Trophoblast cell (in vitro differentiated cells and primary cell): Measurements from ENCODE around the gene ITGAE.

Experiments used
- DNase-seq, 2 donors: peaks; one replicate each; pipeline ENCODE4 v3.0.0-alpha.2; 2016
- H2AFZ ChIP-seq: 2 replicates; pipeline ENCODE4 v1.6.1; 2013; ENCODE audit warnings: low read length, moderate library complexity, mild to moderate bottlenecking; ENCODE audit not compliant: insufficient read depth, poor library complexity
- H2AK5ac ChIP-seq: 2 replicates; pipeline ENCODE4 v1.6.1; 2013; ENCODE audit warnings: mild to moderate bottlenecking, low read length
- H2BK120ac ChIP-seq: 2 replicates; pipeline ENCODE4 v1.6.1; 2013; ENCODE audit warnings: low read length, mild to moderate bottlenecking, moderate library complexity; ENCODE audit not compliant: insufficient read depth, poor library complexity
- H2BK12ac ChIP-seq: 2 replicates; pipeline ENCODE4 v1.6.1; 2013; ENCODE audit warnings: mild to moderate bottlenecking, low read length, moderate library complexity
- H2BK5ac ChIP-seq: 2 replicates; pipeline ENCODE4 v1.6.1; 2013; ENCODE audit warnings: low read length, low read depth, moderate library complexity, mild to moderate bottlenecking; ENCODE audit not compliant: poor library complexity
- H3K14ac ChIP-seq: 2 replicates; pipeline ENCODE4 v1.6.1; 2013; ENCODE audit warnings: mild to moderate bottlenecking, low read length
- H3K18ac ChIP-seq: 2 replicates; pipeline ENCODE4 v1.6.1; 2013; ENCODE audit warnings: mild to moderate bottlenecking, low read length
- H3K23ac ChIP-seq: 2 replicates; pipeline ENCODE4 v1.6.1; 2013; ENCODE audit warnings: low read length
- H3K27ac ChIP-seq: 2 replicates; pipeline ENCODE4 v1.5.1; 2013; ENCODE audit warnings: low read depth, mild to moderate bottlenecking, inconsistent platforms, low read length, moderate library complexity
- H3K27me3 ChIP-seq: 2 replicates; pipeline ENCODE4 v1.6.1; 2013; ENCODE audit warnings: inconsistent platforms, mild to moderate bottlenecking, low read length, moderate library complexity; ENCODE audit not compliant: insufficient read depth
- H3K36me3 ChIP-seq, 2 experiments: 1 replicate in 1 of 2; 2 replicates in 1 of 2; pipeline ENCODE4 v1.6.1; 2013; ENCODE audit warnings: low read length in 2 of 2, mild to moderate bottlenecking in 2 of 2, moderate library complexity in 1 of 2; ENCODE audit not compliant: insufficient read depth in 2 of 2, control insufficient read depth in 1 of 2
- H3K4ac ChIP-seq: 2 replicates; pipeline ENCODE4 v1.6.1; 2013; ENCODE audit warnings: low read depth, mild to moderate bottlenecking, low read length, moderate library complexity
- H3K4me1 ChIP-seq, 2 experiments: 1 replicate in 1 of 2; 2 replicates in 1 of 2; pipeline ENCODE4 v1.6.1; 2013; ENCODE audit warnings: low read length in 2 of 2, mild to moderate bottlenecking in 2 of 2, moderate library complexity in 1 of 2; ENCODE audit not compliant: insufficient read depth in 2 of 2, control insufficient read depth in 1 of 2
- H3K4me2 ChIP-seq: 2 replicates; pipeline ENCODE4 v1.6.1; 2013; ENCODE audit warnings: inconsistent platforms, mild to moderate bottlenecking, low read length, moderate library complexity
- H3K4me3 ChIP-seq: 2 replicates; pipeline ENCODE4 v1.5.1; 2013; ENCODE audit warnings: mild to moderate bottlenecking, low read depth, low read length, inconsistent platforms
- H3K79me1 ChIP-seq: one replicate; pipeline ENCODE4 v1.6.1; 2013; ENCODE audit warnings: low read length
- H3K79me2 ChIP-seq: 2 replicates; pipeline ENCODE4 v1.6.1; 2013; ENCODE audit warnings: low read length, mild to moderate bottlenecking; ENCODE audit not compliant: control insufficient read depth, insufficient read depth, poor library complexity
- H3K9ac ChIP-seq: 2 replicates; pipeline ENCODE4 v1.6.1; 2013; ENCODE audit warnings: mild to moderate bottlenecking, low read length
- H3K9me3 ChIP-seq: 2 replicates; pipeline ENCODE4 v1.6.1; 2013; ENCODE audit warnings: low read depth, mild to moderate bottlenecking, control low read depth, inconsistent platforms, low read length; ENCODE audit not compliant: insufficient read depth
- H4K12ac ChIP-seq: 2 replicates; pipeline ENCODE4 v1.6.1; 2013; ENCODE audit warnings: low read depth, mild to moderate bottlenecking, low read length, moderate library complexity
- H4K8ac ChIP-seq: 2 replicates; pipeline ENCODE4 v1.6.1; 2013; ENCODE audit warnings: low read depth, mild to moderate bottlenecking, low read length, moderate library complexity
- H4K91ac ChIP-seq: one replicate; pipeline ENCODE4 v1.6.1; 2013; ENCODE audit warnings: low read depth, mild to moderate bottlenecking, low read length, moderate library complexity
- WGBS: extraction: QIAGEN DNeasy Blood & Tissue Kit; methylation state at CpG from one replicate; pipeline ENCODE4 v1.1.7; 2013; ENCODE audit warnings: missing lambda C conversion rate; ENCODE audit not compliant: insufficient read length, insufficient coverage; ENCODE audit errors: extremely low coverage; 5-methylcytosine and 5-hydroxymethylcytosine counted together

ITGAE gene

GRCh38 chr17:3805581-3805980 is 4.6 kb upstream of the ITGAE start:
- no peaks in the 10 kb centered on the region for H3K79me2 ChIP-seq
- H4K8ac ChIP-seq: no peak overlapping the region
- no peak overlapping the region for H3K9ac ChIP-seq
- peaks cover 10 to 13% of the 10 kb centered on the region in 2 experiments for H3K4me1 ChIP-seq
- H3K36me3 ChIP-seq: peaks cover 15 to 38% of the 10 kb centered on the region in 2 experiments
- H4K91ac ChIP-seq: no peak overlapping the region
- no peak overlapping the region for H2AFZ ChIP-seq
- H3K18ac ChIP-seq: no peak overlapping the region
- no peak for DNase-seq
- no peak overlapping the region for H2BK120ac ChIP-seq
- H4K12ac ChIP-seq: no peak overlapping the region
- no peaks in the 10 kb centered on the region for H3K27me3 ChIP-seq
- H3K27ac ChIP-seq: no peak overlapping the region
- no peak overlapping the region for H3K4ac ChIP-seq
- no peak overlapping the region for H3K4me3 ChIP-seq
- H2BK5ac ChIP-seq: no peak overlapping the region
- WGBS: no CpG with 5 or more reads among the region's 5 CpGs
- no peaks in the 10 kb centered on the region for H3K9me3 ChIP-seq
- H3K14ac ChIP-seq: no peak overlapping the region
- no peak overlapping the region for H2BK12ac ChIP-seq
- H3K23ac ChIP-seq: no peak overlapping the region
- no peak overlapping the region for H3K4me2 ChIP-seq
- no peaks in the 10 kb centered on the region for H3K79me1 ChIP-seq
- no peak overlapping the region for H2AK5ac ChIP-seq

GRCh38 chr17:3804503-3804931 is 3.5 kb upstream of the ITGAE start:
- DNase-seq: no peak
- H3K27me3 ChIP-seq: no peaks in the 10 kb centered on the region
- no peak overlapping the region for H3K4me2 ChIP-seq
- H3K9ac ChIP-seq: no peak overlapping the region
- no peak overlapping the region for H3K14ac ChIP-seq
- no peak overlapping the region for H2BK120ac ChIP-seq
- H2AK5ac ChIP-seq: no peak overlapping the region
- no peak overlapping the region for H3K4ac ChIP-seq
- no peaks in the 10 kb centered on the region for H3K79me2 ChIP-seq
- H3K9me3 ChIP-seq: no peaks in the 10 kb centered on the region
- H3K36me3 ChIP-seq: peaks cover 10 to 31% of the 10 kb centered on the region in 2 experiments
- H3K23ac ChIP-seq: no peak overlapping the region
- H3K4me3 ChIP-seq: no peak overlapping the region
- H2BK5ac ChIP-seq: no peak overlapping the region
- H4K8ac ChIP-seq: no peak overlapping the region
- H2BK12ac ChIP-seq: no peak overlapping the region
- H4K12ac ChIP-seq: no peak overlapping the region
- no peak overlapping the region for H2AFZ ChIP-seq
- no peak overlapping the region for H3K18ac ChIP-seq
- no peak overlapping the region for H3K27ac ChIP-seq
- no peaks in the 10 kb centered on the region for H3K79me1 ChIP-seq
- WGBS: no CpG with 5 or more reads among the region's 6 CpGs
- H4K91ac ChIP-seq: no peak overlapping the region
- peaks cover 10 to 14% of the 10 kb centered on the region in 2 experiments for H3K4me1 ChIP-seq

DNA sequence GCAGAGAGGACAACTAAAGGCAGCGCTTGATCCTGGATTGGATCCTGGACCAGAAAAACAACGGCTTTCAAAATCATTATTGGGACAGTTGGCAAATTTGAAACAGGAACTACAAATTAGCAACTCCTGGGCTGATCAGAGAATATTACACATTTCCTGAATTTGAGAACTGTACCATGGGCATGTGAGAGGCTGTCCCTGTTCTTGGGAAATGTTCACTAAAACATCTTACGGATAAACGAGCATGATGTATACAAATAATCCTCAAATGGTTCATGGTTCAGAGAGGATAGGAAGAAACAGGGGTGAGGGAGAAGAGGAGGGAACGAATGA is 2.3 kb upstream of the ITGAE start:
- peaks cover 5 to 26% of the 10 kb centered on the region in 2 experiments for H3K36me3 ChIP-seq
- H3K4me2 ChIP-seq: no peak overlapping the region
- H2BK120ac ChIP-seq: no peak overlapping the region
- no peak overlapping the region for H4K12ac ChIP-seq
- no peak overlapping the region for H2BK5ac ChIP-seq
- no peak overlapping the region for H3K4ac ChIP-seq
- DNase-seq: no peak
- no CpG with 5 or more reads among the region's 5 CpGs for WGBS
- H2AFZ ChIP-seq: no peak overlapping the region
- no peak overlapping the region for H3K23ac ChIP-seq
- H3K27me3 ChIP-seq: no peaks in the 10 kb centered on the region
- H3K9ac ChIP-seq: no peak overlapping the region
- no peaks in the 10 kb centered on the region for H3K9me3 ChIP-seq
- no peak overlapping the region for H4K8ac ChIP-seq
- H3K79me1 ChIP-seq: no peaks in the 10 kb centered on the region
- H3K4me3 ChIP-seq: no peak overlapping the region
- no peak overlapping the region for H2AK5ac ChIP-seq
- no peak overlapping the region for H2BK12ac ChIP-seq
- H3K18ac ChIP-seq: no peak overlapping the region
- peak overlapping the region; percentile 22 for H4K91ac ChIP-seq
- no peaks in the 10 kb centered on the region for H3K79me2 ChIP-seq
- H3K27ac ChIP-seq: peak overlapping the region; percentile 30
- H3K4me1 ChIP-seq: peaks cover 10 to 14% of the 10 kb centered on the region in 2 experiments
- no peak overlapping the region for H3K14ac ChIP-seq

GRCh38 chr17:3802461-3803307 is 1.7 kb upstream of the ITGAE start:
- H4K12ac ChIP-seq: no peak overlapping the region
- no peak overlapping the region for H3K4ac ChIP-seq
- no peaks in the 10 kb centered on the region for H3K79me2 ChIP-seq
- no peak overlapping the region for H3K14ac ChIP-seq
- no peak overlapping the region for H4K8ac ChIP-seq
- H3K27ac ChIP-seq: peak overlapping the region; percentile 40
- H3K79me1 ChIP-seq: no peaks in the 10 kb centered on the region
- peak overlapping the region; percentile 22 for H4K91ac ChIP-seq
- no peak overlapping the region for H2BK12ac ChIP-seq
- H2AK5ac ChIP-seq: no peak overlapping the region
- no peak overlapping the region for H2AFZ ChIP-seq
- H2BK120ac ChIP-seq: no peak overlapping the region
- H3K9me3 ChIP-seq: no peaks in the 10 kb centered on the region
- WGBS: no CpG with 5 or more reads among the region's 19 CpGs
- no peak overlapping the region for H3K4me3 ChIP-seq
- DNase-seq: no peak
- peaks cover 10 to 14% of the 10 kb centered on the region in 2 experiments for H3K4me1 ChIP-seq
- H3K4me2 ChIP-seq: no peak overlapping the region
- no peak overlapping the region for H3K9ac ChIP-seq
- H3K36me3 ChIP-seq: peaks cover 4 to 22% of the 10 kb centered on the region in 2 experiments
- no peak overlapping the region for H2BK5ac ChIP-seq
- H3K23ac ChIP-seq: no peak overlapping the region
- H3K27me3 ChIP-seq: no peaks in the 10 kb centered on the region
- no peak overlapping the region for H3K18ac ChIP-seq
